Activated B cell treated with CpG ODN at 0.5 μM for 24 hours (primary cell): ENCODE data around the gene GRM4. TPM values are rescaled to one million over a fixed set of nuclear protein-coding genes. Genes with fewer than 3 reads are reported as not detected.

Experiments used
- ATAC-seq: fragments of 200-7000 bp; cut with Tn5 transposase; one replicate; pipeline ENCODE4 v1.10.0; 2021; ENCODE audit warnings: low read depth, mild to moderate bottlenecking, moderate library complexity
- CTCF ChIA-PET: fragments of 350-600 bp; sonication (Branson Sonifier 250); formaldehyde crosslinking; loops from one replicate; lab custom pipeline; 2021; ENCODE audit warnings: antibody characterized with exemption; lab: Charles Lee
- POLR2A ChIA-PET: fragments of 350-600 bp; sonication (Branson Sonifier 250); formaldehyde crosslinking; loops from one replicate; lab custom pipeline; 2021; ENCODE audit warnings: antibody characterized with exemption; lab: Charles Lee
- DNase-seq: peaks from one replicate; pipeline ENCODE4 v3.0.0; 2022
- H3K27ac Mint-ChIP-seq: one replicate; pipeline ENCODE4 v1.8.0; 2020; ENCODE audit warnings: mixed read lengths
- H3K27me3 Mint-ChIP-seq: one replicate; pipeline ENCODE4 v1.8.0; 2021; ENCODE audit warnings: mixed read lengths
- H3K36me3 Mint-ChIP-seq: one replicate; pipeline ENCODE4 v1.8.0; 2021; ENCODE audit warnings: low read depth, mixed read lengths
- H3K4me1 Mint-ChIP-seq: one replicate; pipeline ENCODE4 v1.8.0; 2021; ENCODE audit warnings: mixed read lengths
- H3K4me3 Mint-ChIP-seq: one replicate; pipeline ENCODE4 v1.8.0; 2020; ENCODE audit warnings: mild to moderate bottlenecking, mixed read lengths
- H3K9me3 Mint-ChIP-seq: one replicate; pipeline ENCODE4 v1.8.0; 2020; ENCODE audit warnings: mixed read lengths
- intact Hi-C: fragments of 100-400 bp; cut with micrococcal nuclease; formaldehyde crosslinking; loops from one replicate; pipeline ENCODE4 v1.15.1; 2024
- total RNA-seq: library from RNA; stranded (reverse); gene quantifications from 2 replicates; pipeline ENCODE4 v1.2.3, GENCODE V29; 2022
- TF ChIP-seq, protein P1 (sequence below): fragments of 200-600 bp; IDR thresholded peaks from one replicate; pipeline ENCODE4 v1.8.0; 2022; ENCODE audit warnings: antibody characterized with exemption, mild to moderate bottlenecking

GRM4 gene
- total RNA-seq, 1 donor from 2014 or later = not detected

DNA sequence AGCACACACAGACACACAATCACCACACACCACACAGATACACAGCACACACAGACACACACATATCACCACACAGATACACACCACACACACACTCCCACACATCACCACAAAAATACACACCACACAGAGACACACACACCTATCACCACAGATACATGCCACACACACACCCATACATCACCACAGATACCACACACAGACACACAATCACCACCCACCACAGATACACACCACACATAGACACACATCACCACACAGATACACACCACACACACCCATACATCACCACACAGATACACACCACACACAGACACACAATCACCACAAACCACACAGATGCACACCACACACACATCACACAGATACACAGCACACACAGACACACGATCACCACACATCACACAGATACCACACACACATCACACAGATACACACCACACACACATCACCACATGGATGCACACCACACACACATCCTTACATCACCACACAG lies 74.0 kb downstream of the GRM4 start:
- ATAC-seq = no peak
- Mint-ChIP-seq H3K4me1 (no peaks in the 10 kb centered on the region), H3K36me3 (no peaks in the 10 kb centered on the region), H3K27ac (no peak overlapping the region), H3K9me3 (no peaks in the 10 kb centered on the region), H3K4me3 (no peak overlapping the region), H3K27me3 (no peaks in the 10 kb centered on the region)
- ChIA-PET CTCF (no interaction called here), POLR2A (no interaction called here)
- TF ChIP-seq, protein P1, sequence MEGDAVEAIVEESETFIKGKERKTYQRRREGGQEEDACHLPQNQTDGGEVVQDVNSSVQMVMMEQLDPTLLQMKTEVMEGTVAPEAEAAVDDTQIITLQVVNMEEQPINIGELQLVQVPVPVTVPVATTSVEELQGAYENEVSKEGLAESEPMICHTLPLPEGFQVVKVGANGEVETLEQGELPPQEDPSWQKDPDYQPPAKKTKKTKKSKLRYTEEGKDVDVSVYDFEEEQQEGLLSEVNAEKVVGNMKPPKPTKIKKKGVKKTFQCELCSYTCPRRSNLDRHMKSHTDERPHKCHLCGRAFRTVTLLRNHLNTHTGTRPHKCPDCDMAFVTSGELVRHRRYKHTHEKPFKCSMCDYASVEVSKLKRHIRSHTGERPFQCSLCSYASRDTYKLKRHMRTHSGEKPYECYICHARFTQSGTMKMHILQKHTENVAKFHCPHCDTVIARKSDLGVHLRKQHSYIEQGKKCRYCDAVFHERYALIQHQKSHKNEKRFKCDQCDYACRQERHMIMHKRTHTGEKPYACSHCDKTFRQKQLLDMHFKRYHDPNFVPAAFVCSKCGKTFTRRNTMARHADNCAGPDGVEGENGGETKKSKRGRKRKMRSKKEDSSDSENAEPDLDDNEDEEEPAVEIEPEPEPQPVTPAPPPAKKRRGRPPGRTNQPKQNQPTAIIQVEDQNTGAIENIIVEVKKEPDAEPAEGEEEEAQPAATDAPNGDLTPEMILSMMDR = no peak
- DNase-seq = no peak
- intact Hi-C loops = no loop called here

DNA sequence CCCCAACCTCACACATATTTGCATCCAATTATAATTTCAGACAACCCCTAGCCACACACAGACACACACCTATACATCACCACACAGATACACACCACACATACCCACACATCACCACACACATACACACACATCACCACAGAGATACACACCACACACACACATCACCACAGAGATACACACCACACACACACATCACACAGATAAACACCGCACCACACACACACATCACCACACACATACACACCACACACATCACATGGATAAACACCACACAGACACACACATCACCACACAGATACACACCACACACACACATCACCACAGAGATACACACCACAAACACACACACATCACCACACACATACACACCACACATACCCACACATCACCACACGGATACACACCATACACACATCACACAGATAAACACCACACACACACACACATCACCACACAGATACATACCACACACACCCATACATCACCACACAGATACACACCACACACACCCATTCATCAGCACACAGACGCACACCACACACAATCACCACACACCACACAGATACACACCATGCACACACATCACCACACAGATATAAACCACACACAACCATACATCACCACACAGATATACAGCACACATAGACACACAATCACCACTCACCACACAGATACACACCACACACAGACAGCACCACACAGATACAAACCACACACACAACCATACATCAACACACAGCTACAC lies 74.6 kb downstream of the GRM4 start:
- no peaks in the 10 kb centered on the region for H3K9me3 Mint-ChIP-seq
- POLR2A ChIA-PET = no interaction called here
- DNase-seq (no peak), ATAC-seq (no peak)
- no peaks in the 10 kb centered on the region for H3K4me1 Mint-ChIP-seq
- H3K4me3 Mint-ChIP-seq = no peak overlapping the region
- no peak overlapping the region for H3K27ac Mint-ChIP-seq
- TF ChIP-seq, protein P1 = no peak
- no peaks in the 10 kb centered on the region for H3K36me3 Mint-ChIP-seq
- CTCF ChIA-PET = no interaction called here
- intact Hi-C loops = no loop called here
- no peaks in the 10 kb centered on the region for H3K27me3 Mint-ChIP-seq

- TF ChIP-seq, protein P1 = no peak
- ATAC-seq (no peak), DNase-seq (no peak)
- no peak overlapping the region for H3K4me3 Mint-ChIP-seq
- H3K9me3 Mint-ChIP-seq = no peaks in the 10 kb centered on the region
- ChIA-PET CTCF (interaction anchor here (1.0 kb wide), 1 partner anchor 15 kb away, joined by 3 read pairs; no protein-coding TSS in a partner anchor), POLR2A (no interaction called here)
- intact Hi-C loops = no loop called here
- no peaks in the 10 kb centered on the region for H3K36me3 Mint-ChIP-seq
- no peaks in the 10 kb centered on the region for H3K27me3 Mint-ChIP-seq
- H3K4me1 Mint-ChIP-seq = no peaks in the 10 kb centered on the region
- H3K27ac Mint-ChIP-seq = no peak overlapping the region
Measured at GRCh38 chr6:34070315-34071135, 75.4 kb downstream of the GRM4 start.

DNA sequence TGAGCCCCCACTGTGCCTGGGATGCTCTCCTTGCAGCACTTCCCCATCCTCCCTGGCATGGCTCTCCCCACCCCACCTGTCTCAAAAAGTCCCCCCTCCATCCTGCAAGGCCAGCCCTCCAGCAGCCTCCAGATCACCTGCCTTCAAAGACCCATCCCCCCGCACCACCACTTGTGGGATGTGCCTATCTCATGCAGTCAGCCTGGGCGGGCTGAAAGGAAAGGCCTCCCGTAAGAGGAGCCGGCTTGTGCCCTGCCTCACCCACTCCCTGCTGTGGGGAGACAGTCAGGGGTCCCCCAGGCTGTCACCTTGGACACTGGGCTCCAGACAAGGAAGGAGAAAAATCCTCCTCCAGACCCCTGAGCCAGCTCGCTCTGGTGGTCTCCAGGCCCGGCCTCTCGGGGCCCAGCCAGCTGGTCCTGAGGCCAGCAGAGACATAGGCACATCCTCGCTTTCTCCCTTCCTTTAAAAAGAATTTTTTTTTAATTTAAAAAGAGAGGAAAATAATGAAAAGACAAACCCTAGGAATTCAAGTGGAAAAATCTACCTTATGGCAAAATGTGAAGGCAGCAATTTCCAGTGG lies 77.3 kb downstream of the GRM4 start:
- ChIA-PET CTCF (no interaction called here), POLR2A (no interaction called here)
- intact Hi-C loops = no loop called here
- DNase-seq (no peak), ATAC-seq (no peak)
- TF ChIP-seq, protein P1 = no peak
- no peaks in the 10 kb centered on the region for H3K36me3 Mint-ChIP-seq
- H3K4me3 Mint-ChIP-seq = no peak overlapping the region
- no peaks in the 10 kb centered on the region for H3K9me3 Mint-ChIP-seq
- no peaks in the 10 kb centered on the region for H3K4me1 Mint-ChIP-seq
- peaks cover 6% of the 10 kb centered on the region for H3K27me3 Mint-ChIP-seq
- no peak overlapping the region for H3K27ac Mint-ChIP-seq

- intact Hi-C loops = no loop called here
- H3K27me3 Mint-ChIP-seq = peaks cover 6% of the 10 kb centered on the region
- H3K27ac Mint-ChIP-seq = no peak overlapping the region
- TF ChIP-seq, protein P1 = no peak
- H3K36me3 Mint-ChIP-seq = no peaks in the 10 kb centered on the region
- ATAC-seq (no peak), DNase-seq (no peak)
- H3K4me3 Mint-ChIP-seq = no peak overlapping the region
- ChIA-PET CTCF (no interaction called here), POLR2A (no interaction called here)
- H3K9me3 Mint-ChIP-seq = no peaks in the 10 kb centered on the region
- no peaks in the 10 kb centered on the region for H3K4me1 Mint-ChIP-seq
Measured at GRCh38 chr6:34067814-34068213, 78.1 kb downstream of the GRM4 start.
